Fibroblast of lung (primary cell): Measurements from ENCODE around the gene ABR. TPM values are rescaled to one million over a fixed set of nuclear protein-coding genes. Genes with fewer than 3 reads are reported as not detected.

Experiments
- DNase-seq, 2 donors: peaks; one replicate each; pipeline versions ENCODE4 v3.0.0 to v3.0.0-alpha.2; 2010; ENCODE audit warnings: low read depth in 2 of 2
- H2AFZ ChIP-seq: 2 replicates; pipeline ENCODE4 v1.5.1; 2012; ENCODE audit warnings: low read length, control low read depth, inconsistent platforms
- H3K27ac ChIP-seq: 2 replicates; pipeline ENCODE4 v1.5.1; 2011; ENCODE audit warnings: low read length, control low read depth; ENCODE audit not compliant: insufficient read depth
- H3K27me3 ChIP-seq: 2 replicates; pipeline ENCODE4 v1.5.1; 2011; ENCODE audit warnings: mild to moderate bottlenecking, low read length; ENCODE audit not compliant: control insufficient read depth, insufficient read depth
- H3K36me3 ChIP-seq: 2 replicates; pipeline ENCODE4 v1.5.1; 2011; ENCODE audit warnings: low read length; ENCODE audit not compliant: control insufficient read depth, insufficient read depth
- H3K4me1 ChIP-seq: 2 replicates; pipeline ENCODE4 v1.5.1; 2011; ENCODE audit warnings: low read length; ENCODE audit not compliant: control insufficient read depth, insufficient read depth; ENCODE audit errors: extremely low read depth
- H3K4me2 ChIP-seq: 2 replicates; pipeline ENCODE4 v1.5.1; 2011; ENCODE audit warnings: low read length, control low read depth; ENCODE audit not compliant: insufficient read depth; ENCODE audit errors: extremely low read depth
- H3K4me3 ChIP-seq, 4 experiments: fragments of 200-600 bp in 1 of 4; sonication (generic) in 1 of 4; replicated peaks in 1 of 4; 2 replicates each; pipeline ENCODE4 v1.5.1; 2011 to 2016; ENCODE audit warnings: low read length in 4 of 4, low read depth in 3 of 4, mild to moderate bottlenecking in 3 of 4, control low read depth in 2 of 4, inconsistent platforms in 1 of 4, mixed read lengths in 1 of 4; ENCODE audit not compliant: insufficient read depth in 1 of 4; ENCODE audit errors: control extremely low read depth in 1 of 4
- H3K79me2 ChIP-seq: 2 replicates; pipeline ENCODE4 v1.5.1; 2012; ENCODE audit warnings: mild to moderate bottlenecking, low read length, inconsistent platforms; ENCODE audit not compliant: control insufficient read depth, insufficient read depth
- H3K9ac ChIP-seq: 2 replicates; pipeline ENCODE4 v1.5.1; 2011; ENCODE audit warnings: mild to moderate bottlenecking, low read length, control low read depth; ENCODE audit not compliant: insufficient read depth
- H3K9me3 ChIP-seq: 2 replicates; pipeline ENCODE4 v1.5.1; 2012; ENCODE audit warnings: low read depth, low read length; ENCODE audit not compliant: control insufficient read depth, insufficient read depth
- H4K20me1 ChIP-seq: 2 replicates; pipeline ENCODE4 v1.5.1; 2011; ENCODE audit warnings: low read length; ENCODE audit not compliant: control insufficient read depth, insufficient read depth; ENCODE audit errors: extremely low read depth
- CTCF ChIP-seq, 2 donors: IDR thresholded peaks in 1 of 2; conservative IDR thresholded peaks in 1 of 2; 1 replicate in 1 of 2; 2 replicates in 1 of 2; pipeline ENCODE4 v1.5.1; 2011 to 2012; ENCODE audit warnings: low read length in 2 of 2, control low read depth in 1 of 2, inconsistent platforms in 1 of 2, low read depth in 1 of 2, mild to moderate bottlenecking in 1 of 2
- EZH2 ChIP-seq: IDR thresholded peaks from 2 replicates; pipeline ENCODE4 v1.5.1; 2012; ENCODE audit warnings: low read length, control low read depth, mild to moderate bottlenecking; ENCODE audit errors: missing control alignments
- polyA plus RNA-seq, 2 donors: library from polyadenylated mRNA; depleted of rRNA in 1 of 2; stranded (reverse) in 1 of 2; unstranded in 1 of 2; fragments of >200 nt; gene quantifications; 2 replicates each; pipeline ENCODE4 v1.2.1, GENCODE V29; 2011 to 2012; ENCODE audit warnings: missing spikeins in 1 of 2
- total RNA-seq: library from RNA; depleted of rRNA; stranded (reverse); fragments of >200 nt; gene quantifications from 2 replicates; pipeline ENCODE4 v1.2.1, GENCODE V29; 2014

The ABR gene
- total and polyA plus RNA-seq, 2 donors (not counting 1 experiment from before 2014, with no cell fraction given), result 43.7 to 84.7 TPM

GRCh38 chr17:1036171-1036844 lies 143.5 kb downstream of the ABR start:
- H3K4me3 ChIP-seq, result no peak overlapping the region
- no peaks in the 10 kb centered on the region for H3K79me2 ChIP-seq
- peaks cover 4% of the 10 kb centered on the region for H3K36me3 ChIP-seq
- TF ChIP-seq EZH2 (no peak), CTCF (conservative IDR thresholded peaks at IDR 0.05 in 1 of 2, IDR thresholded peaks at IDR 0.05 in 1 of 2; ENCODE audit: low read depth in 1 of 2, low read length in 2 of 2) (no peak)
- DNase-seq, result no peak
- H3K9ac ChIP-seq, result no peak overlapping the region
- no peaks in the 10 kb centered on the region for H3K27me3 ChIP-seq
- no peak overlapping the region for H3K4me2 ChIP-seq
- no peaks in the 10 kb centered on the region for H3K4me1 ChIP-seq
- no peaks in the 10 kb centered on the region for H4K20me1 ChIP-seq
- no peak overlapping the region for H3K27ac ChIP-seq
- no peak overlapping the region for H2AFZ ChIP-seq
- H3K9me3 ChIP-seq, result no peaks in the 10 kb centered on the region

GRCh38 chr17:1035546-1036170 lies 144.1 kb downstream of the ABR start:
- H3K4me2 ChIP-seq, result no peak overlapping the region
- H3K9ac ChIP-seq, result no peak overlapping the region
- H2AFZ ChIP-seq, result no peak overlapping the region
- no peak overlapping the region for H3K27ac ChIP-seq
- no peak for DNase-seq
- H3K36me3 ChIP-seq, result peaks cover 4% of the 10 kb centered on the region
- peaks cover 2% of the 10 kb centered on the region for H3K4me1 ChIP-seq
- H3K79me2 ChIP-seq, result no peaks in the 10 kb centered on the region
- H3K4me3 ChIP-seq, result no peak overlapping the region
- no peaks in the 10 kb centered on the region for H3K27me3 ChIP-seq
- no peaks in the 10 kb centered on the region for H4K20me1 ChIP-seq
- TF ChIP-seq CTCF (conservative IDR thresholded peaks at IDR 0.05 in 1 of 2, IDR thresholded peaks at IDR 0.05 in 1 of 2; ENCODE audit: low read depth in 1 of 2, low read length in 2 of 2) (no peak), EZH2 (no peak)
- no peaks in the 10 kb centered on the region for H3K9me3 ChIP-seq

GRCh38 chr17:1034652-1035210 lies 145.1 kb downstream of the ABR start:
- Histone ChIP-seq H3K4me2 (no peak overlapping the region), H3K9ac (no peak overlapping the region), H3K27me3 (no peaks in the 10 kb centered on the region), H3K79me2 (no peaks in the 10 kb centered on the region), H2AFZ (no peak overlapping the region), H3K4me3 (no peak overlapping the region), H4K20me1 (no peaks in the 10 kb centered on the region), H3K27ac (no peak overlapping the region), H3K4me1 (peaks cover 11% of the 10 kb centered on the region), H3K9me3 (no peaks in the 10 kb centered on the region), H3K36me3 (peaks cover 2% of the 10 kb centered on the region)
- no peak for TF ChIP-seq CTCF (conservative IDR thresholded peaks at IDR 0.05 in 1 of 2, IDR thresholded peaks at IDR 0.05 in 1 of 2; ENCODE audit: low read depth in 1 of 2, low read length in 2 of 2)
- no peak for TF ChIP-seq EZH2
- DNase-seq, result no peak
